Chondrocyte (in vitro differentiated cells): ENCODE results near the gene OOSP4A. TPM values are rescaled to one million over a fixed set of nuclear protein-coding genes. Genes with fewer than 3 reads are reported as not detected.

Experiments
- DNase-seq: peaks from one replicate; pipeline ENCODE4 v3.0.0; 2021; ENCODE audit warnings: mixed read lengths, low spot score
- H3K27ac Mint-ChIP-seq: one replicate; pipeline ENCODE4 v1.8.0; 2021; ENCODE audit warnings: mild to moderate bottlenecking, moderate library complexity, mixed read lengths; ENCODE audit not compliant: unreplicated experiment
- H3K27me3 Mint-ChIP-seq: 2 replicates; pipeline ENCODE4 v1.8.0; 2021; ENCODE audit warnings: low read depth, mixed read lengths
- H3K36me3 Mint-ChIP-seq: 2 replicates; pipeline ENCODE4 v1.8.0; 2021; ENCODE audit warnings: low read depth, mixed read lengths
- H3K4me1 Mint-ChIP-seq: 2 replicates; pipeline ENCODE4 v1.8.0; 2021; ENCODE audit warnings: low read depth, mild to moderate bottlenecking, mixed read lengths
- H3K4me3 Mint-ChIP-seq: one replicate; pipeline ENCODE4 v1.8.0; 2021; ENCODE audit warnings: mild to moderate bottlenecking, moderate library complexity, mixed read lengths; ENCODE audit not compliant: unreplicated experiment
- H3K9me3 Mint-ChIP-seq: 2 replicates; pipeline ENCODE4 v1.8.0; 2021; ENCODE audit warnings: low read depth, mixed read lengths
- CTCF ChIP-seq: fragments of 200-600 bp; sonication (generic); IDR thresholded peaks from 2 replicates; pipeline ENCODE4 v1.5.0; 2021; ENCODE audit warnings: antibody characterized with exemption, mild to moderate bottlenecking, moderate library complexity
- long read RNA-seq: library from polyadenylated mRNA; stranded (forward); transcript quantifications from one replicate; pipeline ENCODE4 v2.0.0, GENCODE V29; 2021
- total RNA-seq: library from RNA; stranded (reverse); gene quantifications from 3 replicates; pipeline ENCODE4 v1.2.1, GENCODE V29; 2021

OOSP4A gene
- total RNA-seq = not detected in 3 replicates
- long read RNA-seq = 0 reads

- H3K27me3 Mint-ChIP-seq = peaks cover 6% of the 10 kb centered on the region
- H3K9me3 Mint-ChIP-seq = no peaks in the 10 kb centered on the region
- H3K36me3 Mint-ChIP-seq = no peaks in the 10 kb centered on the region
- no peak within 1 kb of the TSS for H3K27ac Mint-ChIP-seq
- TF ChIP-seq CTCF = no peak
- no peak within 1 kb of the TSS for H3K4me3 Mint-ChIP-seq
- DNase-seq = no peak
- H3K4me1 Mint-ChIP-seq = no peaks in the 10 kb centered on the region
Measured at GRCh38 chr11:59963733-59964132, at the start of gene OOSP4A. OOSP4A (plus strand) TSS chr11:59964033; CDS start chr11:59964033, 0 bp downstream.

DNA sequence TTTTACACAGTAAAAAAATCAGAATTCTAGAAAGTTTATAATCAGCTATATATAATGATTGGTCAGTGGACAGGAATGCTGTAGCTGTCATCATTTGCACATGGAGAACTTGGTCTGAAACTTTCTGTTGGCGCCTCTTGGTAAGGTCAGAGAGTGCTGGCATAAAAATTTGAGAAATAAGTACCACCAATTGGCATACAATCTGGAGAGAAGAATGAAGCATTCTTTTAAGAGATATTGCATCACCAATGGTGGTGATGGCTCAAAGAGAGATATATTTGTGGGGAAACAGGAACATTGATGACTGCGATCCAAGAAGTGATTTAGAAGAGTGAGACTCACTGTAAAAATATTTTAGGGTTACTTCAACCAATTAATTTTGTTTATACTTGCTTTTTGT is 45.4 kb upstream of the OOSP4A start:
- TF ChIP-seq CTCF = no peak
- no peak overlapping the region for H3K4me3 Mint-ChIP-seq
- H3K27ac Mint-ChIP-seq = peak overlapping the region; percentile 62
- H3K36me3 Mint-ChIP-seq = peaks cover 5% of the 10 kb centered on the region
- no peaks in the 10 kb centered on the region for H3K4me1 Mint-ChIP-seq
- peaks cover 23% of the 10 kb centered on the region for H3K9me3 Mint-ChIP-seq
- no peak for DNase-seq
- H3K27me3 Mint-ChIP-seq = peaks cover 3% of the 10 kb centered on the region

- Mint-ChIP-seq H3K9me3 (peaks cover 27% of the 10 kb centered on the region), H3K27me3 (peaks cover 2% of the 10 kb centered on the region), H3K27ac (no peak overlapping the region), H3K4me1 (no peaks in the 10 kb centered on the region), H3K4me3 (no peak overlapping the region), H3K36me3 (peaks cover 5% of the 10 kb centered on the region)
- peak; percentile 73 for TF ChIP-seq CTCF
- no peak for DNase-seq
Measured at GRCh38 chr11:59918987-59919589, 44.7 kb upstream of the OOSP4A start.

DNA sequence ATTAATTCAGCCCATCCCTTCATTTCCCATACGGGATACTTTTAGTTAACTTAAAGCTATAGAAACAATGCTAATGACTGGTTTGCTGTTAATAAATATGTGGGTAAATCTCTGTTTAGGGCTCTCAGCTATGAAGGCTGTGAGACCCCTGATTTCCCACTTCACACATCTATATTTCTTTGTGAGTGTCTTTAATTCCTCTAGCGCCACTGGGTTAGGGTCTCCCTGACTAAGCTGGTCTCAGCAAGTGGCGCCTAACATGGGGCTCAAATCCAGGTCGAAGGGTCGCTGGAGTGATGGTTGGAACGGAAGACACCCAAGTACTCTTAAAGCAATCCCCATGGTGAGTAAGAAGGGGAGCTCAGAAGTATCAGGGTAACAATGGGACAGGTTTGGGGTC is 40.0 kb upstream of the OOSP4A start:
- H3K27ac Mint-ChIP-seq = no peak overlapping the region
- no peak overlapping the region for H3K4me3 Mint-ChIP-seq
- TF ChIP-seq CTCF = no peak
- DNase-seq = no peak
- H3K4me1 Mint-ChIP-seq = no peaks in the 10 kb centered on the region
- peaks cover 2% of the 10 kb centered on the region for H3K27me3 Mint-ChIP-seq
- H3K36me3 Mint-ChIP-seq = peaks cover 5% of the 10 kb centered on the region
- peaks cover 57% of the 10 kb centered on the region for H3K9me3 Mint-ChIP-seq

GRCh38 chr11:59931688-59932087 is 32.1 kb upstream of the OOSP4A start:
- no peak overlapping the region for H3K27ac Mint-ChIP-seq
- H3K27me3 Mint-ChIP-seq = no peaks in the 10 kb centered on the region
- no peaks in the 10 kb centered on the region for H3K4me1 Mint-ChIP-seq
- TF ChIP-seq CTCF = no peak
- H3K36me3 Mint-ChIP-seq = no peaks in the 10 kb centered on the region
- peaks cover 16% of the 10 kb centered on the region for H3K9me3 Mint-ChIP-seq
- H3K4me3 Mint-ChIP-seq = no peak overlapping the region
- DNase-seq = no peak
